ENCODE results near the gene TRNT1.

TRNT1 gene

DNA sequence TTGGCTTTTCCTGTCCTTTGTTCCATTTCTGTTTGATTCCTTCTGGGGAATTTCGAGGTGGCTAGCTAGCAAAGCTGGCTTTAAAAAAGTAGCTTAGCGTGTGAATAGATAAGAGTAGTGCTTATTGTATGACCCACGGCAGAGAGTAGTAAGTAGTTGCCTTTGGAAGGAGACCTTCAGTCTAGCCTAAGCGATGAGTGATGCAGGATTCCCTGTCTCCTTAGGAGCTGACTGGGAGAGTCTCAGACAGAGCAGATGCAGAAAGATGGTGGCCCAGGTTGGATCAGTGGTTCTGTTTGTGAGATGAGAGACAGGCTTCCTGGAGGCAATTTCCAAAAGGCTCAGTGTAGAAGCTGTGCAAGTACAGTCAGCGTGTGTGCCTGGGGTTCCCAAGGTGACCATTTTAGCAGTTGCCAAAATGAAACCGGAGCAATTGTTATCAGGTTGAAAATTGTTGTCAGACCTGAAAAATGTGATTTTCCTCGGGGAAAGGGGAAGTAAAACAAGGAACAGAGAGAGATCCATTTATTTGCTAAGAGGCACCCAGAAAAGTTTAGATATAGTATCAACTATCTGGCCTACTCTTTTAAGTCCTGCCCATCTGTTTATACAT, 15.9 kb upstream of the TRNT1 start:
- no peak for DNase-seq (ENCODE audit: low read depth)

DNA sequence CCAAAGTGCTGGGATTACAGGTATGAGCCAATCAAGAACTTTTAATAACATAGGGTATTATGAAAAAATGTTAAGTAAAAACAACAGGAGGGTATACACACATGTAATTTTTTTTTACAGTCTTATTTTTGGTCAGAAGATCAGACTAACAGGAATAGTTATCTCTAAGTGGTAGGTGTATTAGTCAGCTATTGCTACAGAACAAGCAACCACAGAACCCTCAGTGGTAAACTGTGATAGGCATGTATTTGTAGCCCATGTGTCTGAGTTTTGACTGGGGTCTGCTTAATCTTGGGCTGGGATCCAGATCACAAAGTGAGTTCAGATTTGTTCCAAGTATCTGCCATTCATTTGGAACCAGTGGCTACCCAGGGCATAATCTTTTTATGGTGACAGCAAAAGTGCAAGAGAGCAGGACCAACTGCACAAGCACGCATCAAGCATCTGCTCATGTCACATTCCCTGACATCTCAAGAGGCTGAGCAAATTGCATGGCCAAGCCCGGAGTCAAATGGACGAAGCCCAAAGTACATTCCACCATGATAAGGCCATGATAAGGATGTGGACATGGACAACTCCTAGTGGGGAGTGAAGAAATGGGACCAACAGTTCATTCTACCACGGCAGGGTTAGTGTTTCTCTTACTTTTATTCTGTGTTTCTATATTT, 13.6 kb upstream of the TRNT1 start:
- DNase-seq (ENCODE audit: low read depth) = no peak

DNA sequence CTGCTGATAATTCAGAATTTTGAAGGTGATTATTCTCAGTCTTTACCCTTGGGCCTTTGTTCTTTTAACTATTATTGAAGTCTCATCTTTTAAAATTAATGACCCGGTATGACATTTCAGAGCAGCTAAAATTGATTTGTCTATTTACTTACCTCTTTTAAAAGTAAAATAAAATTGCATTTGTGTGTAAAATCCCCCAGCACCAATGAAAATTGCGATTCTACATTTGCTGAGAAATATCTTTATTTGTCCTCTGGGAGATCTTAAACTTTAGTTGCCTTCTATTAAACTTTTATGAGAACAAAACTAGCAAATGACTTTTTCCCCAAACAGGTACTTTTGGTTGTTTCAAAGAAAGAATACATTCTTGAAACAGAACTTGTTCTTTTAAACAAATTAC, 9.1 kb upstream of the TRNT1 start:
- no peak for DNase-seq (ENCODE audit: low read depth)

DNA sequence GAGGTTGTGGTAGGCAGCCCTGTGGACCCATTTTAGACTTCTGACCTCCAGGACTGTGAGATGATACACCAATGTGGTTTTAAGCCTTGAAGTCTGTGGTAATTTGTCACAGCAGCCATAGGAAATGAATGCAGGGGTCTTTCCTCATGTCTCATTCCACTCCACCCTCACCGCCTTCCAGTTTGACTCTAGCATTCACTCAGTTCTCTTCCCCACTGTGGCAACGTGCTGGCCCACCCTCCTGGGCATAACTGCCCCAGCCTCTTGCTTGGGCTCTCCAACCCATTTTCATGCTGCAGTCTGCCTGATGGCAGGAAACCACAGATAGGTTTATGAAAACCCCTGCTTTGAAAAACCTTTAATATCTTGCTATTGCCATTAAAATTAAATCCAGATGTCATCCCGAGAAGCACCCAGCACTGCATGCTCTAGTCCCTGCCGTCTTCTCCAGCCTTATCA, 7.3 kb upstream of the TRNT1 start:
- DNase-seq (ENCODE audit: low read depth) = no peak

DNA sequence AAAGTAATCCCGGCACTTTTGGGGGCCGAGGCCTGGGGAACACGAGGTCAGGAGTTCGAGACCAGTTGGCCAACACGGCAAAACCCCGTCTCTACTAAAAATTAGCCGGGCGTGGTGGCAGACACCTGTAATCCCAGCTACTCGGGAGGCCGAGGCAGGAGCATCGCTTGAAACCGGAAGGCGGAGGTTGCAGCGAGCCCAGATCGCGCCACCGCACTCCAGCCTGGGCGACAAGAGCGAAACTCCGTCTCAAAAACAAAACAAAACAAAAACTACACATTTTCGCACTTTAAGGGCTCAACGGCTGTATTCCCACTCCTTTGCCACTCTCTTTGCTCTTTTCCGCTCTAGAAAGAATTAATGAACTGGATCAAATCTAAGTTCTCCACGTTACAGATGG, 763 bp upstream of the TRNT1 start:
- no peak for DNase-seq (ENCODE audit: low read depth)

DNA sequence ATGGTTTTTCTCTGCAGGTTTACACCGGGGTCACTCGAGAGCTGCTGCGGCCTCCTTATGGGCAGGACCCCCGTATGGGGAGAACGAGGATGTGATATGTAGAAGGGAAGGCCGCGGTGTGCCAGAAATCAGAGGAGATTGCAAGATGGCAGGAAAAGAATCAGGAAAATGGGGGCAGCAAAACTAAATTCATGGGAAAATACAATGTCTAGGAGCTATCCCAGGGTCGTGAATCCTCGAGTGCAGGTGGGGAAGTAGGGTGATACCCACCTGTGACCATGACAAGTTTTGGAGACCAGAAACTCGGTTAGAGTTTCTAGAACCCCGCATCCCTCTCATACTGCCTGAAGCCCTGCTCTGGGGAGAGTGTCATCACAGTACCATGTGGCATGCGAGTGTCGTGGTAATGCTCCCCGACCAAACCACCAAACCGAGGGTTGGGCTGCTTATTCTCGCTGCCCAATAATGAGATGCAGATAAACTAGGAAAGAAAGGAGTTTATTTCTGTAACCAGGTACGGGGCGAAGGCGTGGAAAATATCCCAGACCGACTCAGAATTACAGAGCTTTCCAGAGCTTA, 781 bp downstream of the TRNT1 start:
- DNase-seq (ENCODE audit: low read depth) = no peak

DNA sequence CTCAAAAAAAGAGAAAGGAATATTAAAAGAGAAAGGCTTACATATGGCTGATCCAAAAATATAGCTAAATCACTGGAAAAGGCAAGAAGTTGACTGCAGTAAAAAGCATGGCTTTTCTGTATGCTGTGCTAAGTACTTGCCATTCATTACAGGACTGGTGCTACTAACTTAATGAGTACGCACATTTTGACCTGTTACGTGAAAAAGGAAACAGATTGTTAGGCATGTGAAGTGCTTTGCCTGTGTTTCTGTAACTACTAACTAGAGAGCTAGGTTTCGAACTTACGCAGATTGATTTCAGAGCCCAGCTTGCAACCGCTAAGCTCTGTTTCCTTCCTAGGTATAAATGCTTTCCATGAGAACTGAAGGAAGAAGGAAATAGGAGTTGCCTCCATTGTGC, 2.8 kb downstream of the TRNT1 start:
- no peak for DNase-seq (ENCODE audit: low read depth)

DNA sequence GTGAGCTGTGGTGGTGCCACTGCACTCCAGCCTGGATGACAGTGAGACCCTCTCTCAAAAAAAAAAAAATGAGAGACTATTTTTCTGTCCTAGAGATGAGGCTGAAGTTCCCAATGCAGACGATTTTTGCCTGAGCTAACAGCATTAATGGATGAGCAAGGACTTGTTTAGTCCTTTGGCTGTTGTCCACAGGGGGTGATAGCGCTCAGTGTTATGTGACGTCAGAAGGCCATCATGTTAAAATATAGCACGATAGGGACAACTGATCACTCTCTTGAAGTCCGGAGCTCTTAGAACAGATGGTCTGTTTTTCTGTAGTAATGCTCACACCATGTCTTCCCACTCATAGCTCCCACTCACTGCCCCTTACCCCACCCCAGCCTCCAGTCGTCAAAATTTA, 6.8 kb downstream of the TRNT1 start:
- no peak for DNase-seq (ENCODE audit: low read depth)

DNA sequence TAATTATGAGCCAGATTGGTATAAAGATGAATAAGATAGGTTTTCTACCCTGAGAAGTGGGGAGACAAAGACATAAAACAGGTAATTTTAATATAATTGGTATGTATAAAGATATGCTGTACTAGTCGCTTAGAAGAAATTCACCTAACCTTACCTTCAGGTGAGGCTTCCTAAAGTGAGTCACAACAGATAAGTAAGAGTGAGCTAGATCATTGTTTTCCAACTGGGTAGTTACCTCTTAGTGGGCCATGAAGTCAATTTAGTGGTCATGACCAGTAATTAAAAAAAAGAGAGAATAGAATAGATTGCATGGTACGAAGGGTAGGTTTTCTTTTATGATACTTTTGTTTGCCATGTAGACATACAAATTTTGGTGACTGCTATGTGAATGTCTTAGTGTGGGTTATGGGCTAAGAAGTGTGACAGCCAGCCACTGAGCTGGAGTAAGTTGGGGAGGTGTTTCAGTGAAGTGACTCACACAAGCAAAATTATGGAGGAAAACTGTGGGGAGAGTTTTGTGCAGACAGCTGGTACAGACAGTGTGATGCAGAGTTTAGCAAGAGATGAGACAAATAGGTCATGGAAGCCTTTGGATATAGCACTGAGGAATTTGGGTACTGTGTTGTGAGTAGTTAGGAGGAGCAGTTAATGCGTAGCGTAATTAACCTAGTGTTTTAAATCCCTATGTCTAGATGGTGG, 8.2 kb downstream of the TRNT1 start:
- DNase-seq (ENCODE audit: low read depth) = no peak

DNA sequence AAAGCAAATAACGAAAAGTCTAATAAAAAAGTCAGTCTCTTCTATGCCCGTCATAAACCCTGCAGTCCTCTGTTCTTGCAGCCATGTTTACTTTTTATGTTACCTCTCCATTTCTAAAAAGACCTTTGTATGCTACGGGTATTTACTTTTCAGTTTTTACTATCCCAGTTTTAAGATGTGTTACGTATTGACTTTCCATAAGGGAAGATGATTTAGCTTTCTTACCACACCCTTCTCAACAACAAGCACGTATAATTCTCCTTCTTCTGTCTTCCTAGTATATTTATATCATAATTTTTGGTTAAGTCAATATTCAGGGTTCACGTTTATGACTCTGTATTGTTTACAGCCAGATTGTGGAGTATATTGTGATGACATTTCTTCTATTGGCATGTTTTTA, 10.8 kb downstream of the TRNT1 start:
- DNase-seq (ENCODE audit: low read depth) = no peak

DNA sequence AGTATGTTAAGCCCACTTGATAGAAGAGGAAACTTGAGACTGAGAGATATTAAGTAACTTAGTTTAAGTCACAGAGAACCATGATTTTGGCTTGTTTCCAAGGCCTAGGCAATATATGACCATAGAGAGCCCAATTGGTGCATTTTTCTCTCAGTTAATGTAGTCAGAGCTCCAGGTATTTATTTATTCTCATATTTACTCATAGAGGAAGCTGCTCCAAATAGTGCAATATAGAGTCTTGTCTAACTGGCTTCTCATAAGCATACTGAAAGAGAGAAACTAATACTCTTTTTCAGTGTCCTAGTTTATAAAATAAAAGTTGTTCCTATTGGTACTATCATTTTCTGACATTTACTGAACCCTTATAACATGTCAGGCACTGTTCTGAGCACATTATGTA, 15.2 kb downstream of the TRNT1 start:
- no peak for DNase-seq (ENCODE audit: low read depth)

DNA sequence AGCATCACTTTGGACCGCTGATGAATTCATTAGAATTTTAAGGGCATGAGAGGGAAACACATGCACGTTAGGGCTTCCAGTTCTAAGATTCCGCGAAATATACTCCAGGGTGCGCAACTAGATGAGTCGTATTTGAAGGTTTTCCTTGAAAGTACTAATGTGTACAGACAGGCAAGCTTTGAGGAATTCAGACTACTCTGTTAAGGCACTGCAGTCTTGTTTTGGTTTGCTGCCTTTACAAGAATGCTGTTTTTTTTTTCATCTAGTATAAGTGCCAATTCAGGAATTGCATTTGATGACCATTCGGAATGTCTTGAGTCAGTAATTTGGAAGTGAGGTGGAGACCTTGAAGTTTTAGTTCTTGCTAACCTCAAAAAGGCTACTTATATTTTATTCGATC, 19.1 kb downstream of the TRNT1 start:
- no peak for DNase-seq (ENCODE audit: low read depth)

DNA sequence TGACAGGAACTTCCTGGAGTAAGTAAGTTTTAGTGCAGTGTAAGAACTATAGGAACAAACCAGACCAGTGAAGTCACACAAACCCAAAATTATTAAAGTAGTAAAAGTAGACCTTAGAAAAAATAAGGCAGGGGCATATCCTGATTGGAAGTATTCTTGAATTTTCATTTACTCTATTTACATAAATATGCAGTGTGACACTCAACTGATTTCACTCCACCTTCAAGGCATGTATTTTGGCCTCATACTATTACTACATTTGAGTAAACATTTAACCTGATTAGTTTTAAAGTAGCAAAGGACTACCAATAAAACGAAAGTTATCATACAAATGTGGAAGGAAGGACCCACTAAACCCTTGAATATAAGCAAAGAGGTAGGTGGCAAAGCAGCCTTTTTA, 22.8 kb downstream of the TRNT1 start:
- no peak for DNase-seq (ENCODE audit: low read depth)

DNA sequence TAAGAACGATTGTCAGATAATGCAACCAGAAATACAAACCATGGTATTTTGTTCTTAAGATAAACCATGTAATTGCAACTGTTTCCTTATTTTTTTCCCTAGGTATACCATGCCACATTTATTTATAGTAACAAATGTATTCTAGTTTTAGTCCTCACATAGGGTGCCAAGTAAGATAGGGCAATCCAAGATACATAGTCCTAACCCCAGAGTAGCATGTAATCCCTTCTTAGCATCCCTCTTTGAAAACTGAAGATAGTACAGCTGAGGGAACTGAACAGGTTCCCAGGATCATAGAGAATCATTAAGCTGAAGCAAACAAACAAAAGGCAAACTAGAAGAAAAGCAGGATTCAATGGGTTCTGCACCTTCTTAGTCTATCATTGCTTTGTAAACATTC, 24.8 kb downstream of the TRNT1 start:
- no peak for DNase-seq (ENCODE audit: low read depth)

DNA sequence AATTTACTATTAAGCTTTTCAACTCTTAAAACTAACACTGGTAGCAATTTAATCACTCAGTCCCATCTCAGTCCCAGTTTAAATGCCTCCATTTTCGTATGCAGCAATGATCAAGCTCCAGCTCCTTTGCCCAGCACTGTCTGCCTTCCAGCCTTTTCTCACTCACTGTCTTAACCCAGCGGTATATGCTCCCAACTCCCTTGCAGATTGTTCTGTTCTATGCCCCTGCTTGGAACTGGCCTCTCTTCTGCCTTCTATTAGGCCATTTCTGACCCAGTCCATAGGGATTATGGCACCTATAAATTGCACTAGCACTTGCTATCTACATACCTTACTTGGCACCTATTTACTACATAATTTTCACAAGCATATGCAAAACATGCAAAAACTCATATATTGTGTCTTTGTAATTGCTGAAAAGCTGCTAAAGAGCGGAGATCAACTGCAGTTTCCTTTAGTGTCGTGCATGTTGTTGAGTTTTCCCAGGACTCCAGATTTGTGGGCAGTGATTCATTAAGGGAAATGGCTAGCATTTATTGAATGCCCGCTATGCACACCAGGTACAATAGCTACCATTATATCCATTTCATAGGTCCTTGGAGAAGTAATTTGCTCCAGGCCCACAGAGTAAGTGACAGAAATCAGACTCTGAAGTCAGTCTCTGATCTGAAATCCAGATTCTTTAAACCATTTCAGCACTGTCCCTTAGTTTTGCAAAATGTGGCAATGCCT, 28.3 kb downstream of the TRNT1 start:
- no peak for DNase-seq (ENCODE audit: low read depth)

DNA sequence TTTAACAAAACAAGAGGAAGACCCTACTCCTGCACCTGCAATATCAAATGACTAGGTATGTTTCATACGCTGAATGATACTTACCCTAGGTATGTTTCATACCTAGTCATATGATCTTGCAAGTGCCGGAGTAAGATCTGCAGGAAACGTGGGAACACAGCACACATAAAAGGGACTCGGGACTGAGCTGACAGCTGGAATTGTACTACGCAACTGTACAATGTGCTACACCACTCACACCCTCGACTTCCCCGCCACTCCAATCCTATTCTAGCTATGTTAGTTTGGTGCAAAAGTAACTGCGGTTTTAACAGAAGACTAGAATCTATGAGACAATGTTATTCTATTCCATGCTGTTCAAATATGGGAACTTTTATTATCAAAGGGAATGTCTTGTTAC, 30.7 kb downstream of the TRNT1 start:
- DNase-seq (ENCODE audit: low read depth) = no peak

DNA sequence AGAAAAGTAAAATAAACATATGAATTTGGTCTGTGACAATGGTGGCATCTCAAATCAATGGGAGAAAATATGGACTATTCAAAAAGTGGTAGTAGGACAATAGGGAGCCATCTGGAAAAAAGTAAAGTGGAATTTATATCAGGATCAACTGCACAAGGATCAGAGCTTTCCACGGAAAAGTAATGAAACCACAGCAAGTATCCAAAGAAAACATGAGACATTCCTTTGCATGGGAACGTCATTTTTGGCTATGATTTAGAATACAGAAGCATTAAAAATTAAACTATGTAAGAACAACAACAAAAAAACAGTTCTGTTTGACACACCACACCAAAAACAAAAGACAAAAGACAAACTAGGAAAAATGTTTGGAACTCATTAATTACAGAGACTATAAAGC, 34.1 kb downstream of the TRNT1 start:
- no peak for DNase-seq (ENCODE audit: low read depth)

DNA sequence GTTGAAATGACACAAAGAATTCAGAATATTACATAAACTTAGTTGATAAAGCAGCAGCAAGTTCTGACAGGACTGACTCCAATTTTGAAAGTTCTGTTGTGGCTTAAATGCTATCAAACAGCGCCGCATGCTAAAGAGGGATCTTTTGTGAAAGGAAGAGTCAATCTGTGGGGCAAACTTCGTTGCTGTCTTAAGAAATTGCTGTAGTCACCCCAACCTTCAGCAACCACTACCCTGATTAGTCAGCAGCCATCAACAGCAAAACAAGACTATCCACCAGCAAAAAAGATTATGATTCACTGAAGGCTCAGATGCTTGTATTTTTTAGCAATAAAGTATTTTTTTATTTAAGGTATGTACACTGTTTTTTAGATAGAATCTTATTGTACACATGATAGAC, 38.5 kb downstream of the TRNT1 start:
- no peak for DNase-seq (ENCODE audit: low read depth)

DNA sequence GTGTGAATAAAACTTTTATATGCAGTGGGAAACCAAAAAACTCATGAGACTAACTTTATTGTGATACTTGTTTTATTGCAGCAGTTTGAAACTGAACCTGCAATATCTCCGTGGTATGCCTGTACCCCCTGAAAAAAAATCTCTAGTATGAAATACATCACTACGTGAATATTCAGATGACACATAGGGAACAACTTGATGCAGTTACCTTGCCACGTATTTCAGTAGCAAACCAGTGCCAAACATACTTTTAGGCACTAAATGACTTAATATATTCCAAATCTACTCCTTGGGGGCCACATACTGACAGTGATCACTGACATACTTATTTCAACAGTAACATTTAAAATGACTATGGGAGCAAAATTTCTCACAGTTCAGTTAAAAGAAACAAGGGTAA, 38.9 kb downstream of the TRNT1 start:
- DNase-seq (ENCODE audit: low read depth) = no peak

DNA sequence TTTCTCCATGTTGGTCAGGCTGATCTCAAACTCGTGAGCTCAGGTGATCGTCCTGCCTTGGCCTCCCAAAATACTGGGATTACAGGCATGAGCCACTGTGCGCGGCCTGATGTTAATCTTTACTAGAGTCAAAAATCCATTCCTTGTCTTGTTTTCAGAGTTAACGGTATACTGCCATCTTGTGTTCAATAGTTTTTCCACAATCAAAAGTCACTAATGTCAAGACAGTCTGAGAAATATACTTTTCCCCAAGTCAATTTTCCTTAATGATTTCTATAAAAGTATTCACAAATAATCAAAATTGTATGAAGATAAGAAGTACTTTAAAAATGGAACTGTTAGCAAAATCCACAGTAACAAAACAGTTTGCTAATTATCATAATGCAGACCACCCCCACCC, 44.3 kb downstream of the TRNT1 start:
- DNase-seq (ENCODE audit: low read depth) = no peak

DNA sequence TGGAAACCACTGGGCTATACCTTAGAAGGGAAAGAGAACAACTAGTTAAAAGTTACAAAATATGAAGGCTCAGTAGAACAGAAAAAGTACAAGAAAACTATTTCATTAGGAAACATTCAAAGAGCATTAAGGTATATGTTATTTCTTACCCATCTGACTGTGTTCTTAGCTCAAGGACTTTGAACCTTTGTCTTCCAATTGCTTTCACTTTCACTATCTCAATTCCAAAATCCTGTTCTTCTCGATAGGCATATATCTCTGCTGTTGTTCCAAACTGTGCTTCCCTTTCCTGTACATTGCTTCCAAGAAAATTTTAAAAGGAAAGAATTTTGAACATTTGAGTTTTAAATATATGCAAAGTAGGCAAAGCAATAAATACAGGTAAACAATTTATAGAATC, 45.9 kb downstream of the TRNT1 start:
- no peak for DNase-seq (ENCODE audit: low read depth)

DNA sequence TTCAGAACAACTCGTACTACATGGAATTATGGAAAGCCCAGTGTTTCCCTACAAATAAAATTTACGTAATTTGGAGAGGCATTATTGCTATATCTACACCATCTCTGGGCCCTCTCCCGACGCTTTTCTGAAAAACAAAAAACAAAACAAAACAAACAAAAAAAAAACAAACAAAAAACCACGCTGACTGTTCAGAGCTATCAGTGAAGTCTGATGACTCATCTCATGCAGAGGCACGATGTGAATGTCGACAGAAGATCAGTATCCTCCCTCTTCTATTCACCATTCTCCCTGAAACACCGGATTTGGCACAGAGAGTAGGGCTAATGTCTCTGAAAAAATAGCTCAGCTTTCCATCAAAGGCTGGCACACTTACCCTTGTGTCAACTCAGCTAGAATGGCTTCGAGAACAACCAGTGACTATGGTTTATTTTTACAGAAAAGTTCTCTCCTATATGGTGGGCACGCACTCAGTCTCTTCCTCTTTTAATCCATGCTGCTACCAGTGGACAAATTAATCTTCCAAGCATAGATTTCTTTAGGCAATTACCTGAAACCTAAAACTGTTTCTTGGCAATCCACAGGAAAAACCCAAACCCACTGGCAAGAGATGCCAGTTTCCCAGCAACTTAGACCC, 51.2 kb downstream of the TRNT1 start:
- no peak for DNase-seq (ENCODE audit: low read depth)
